HG02763 (cell line): Measurements from ENCODE around the gene YWHAB.

Experiments used
- ATAC-seq: cut with Tn5 transposase; IDR thresholded peaks from one replicate; pipeline ENCODE4 v1.9.1; 2021; ENCODE audit warnings: mild to moderate bottlenecking, moderate library complexity; ENCODE audit not compliant: unreplicated experiment

The YWHAB gene

GRCh38 chr20:44950368-44950767, 64.9 kb downstream of the YWHAB start:
- no peak for ATAC-seq

GRCh38 chr20:44952731-44953130, 67.2 kb downstream of the YWHAB start:
- ATAC-seq, result no peak

GRCh38 chr20:44954211-44954610, 68.7 kb downstream of the YWHAB start:
- no peak for ATAC-seq

- ATAC-seq, result no peak
Observed at GRCh38 chr20:44955270-44955669, 69.8 kb downstream of the YWHAB start.

GRCh38 chr20:44956410-44956809, 70.9 kb downstream of the YWHAB start:
- no peak for ATAC-seq
